HG03103 (cell line): ENCODE results near the gene CABCOCO1.

ENCODE experiments used
- ATAC-seq: cut with Tn5 transposase; IDR thresholded peaks from one replicate; pipeline ENCODE4 v1.9.1; 2021; ENCODE audit warnings: low read depth; ENCODE audit not compliant: unreplicated experiment

CABCOCO1 gene

GRCh38 chr10:61752111-61753011 lies 89.6 kb downstream of the CABCOCO1 start:
- ATAC-seq, result peak; percentile 40

- no peak for ATAC-seq
These were observed 90.7 kb downstream of the CABCOCO1 start for GRCh38 chr10:61753453-61753852.

- ATAC-seq, result no peak
These were observed 92.1 kb downstream of the CABCOCO1 start for GRCh38 chr10:61754587-61755550.

GRCh38 chr10:61757001-61757400 lies 94.3 kb downstream of the CABCOCO1 start:
- ATAC-seq, result no peak

GRCh38 chr10:61757525-61758397 lies 95.0 kb downstream of the CABCOCO1 start:
- ATAC-seq, result no peak

- no peak for ATAC-seq
These were observed 95.7 kb downstream of the CABCOCO1 start for GRCh38 chr10:61758433-61758832.

GRCh38 chr10:61759751-61760150 lies 97.0 kb downstream of the CABCOCO1 start:
- no peak for ATAC-seq

GRCh38 chr10:61760943-61761824 lies 98.5 kb downstream of the CABCOCO1 start:
- ATAC-seq, result no peak

- no peak for ATAC-seq
These were observed 99.1 kb downstream of the CABCOCO1 start for GRCh38 chr10:61761825-61762217.

GRCh38 chr10:61763778-61764177 lies 101.0 kb downstream of the CABCOCO1 start:
- ATAC-seq, result no peak

- ATAC-seq, result no peak
These were observed 101.8 kb downstream of the CABCOCO1 start for GRCh38 chr10:61764486-61764885.

- ATAC-seq, result no peak
These were observed 102.7 kb downstream of the CABCOCO1 start for GRCh38 chr10:61765176-61766087.

GRCh38 chr10:61766927-61767326 lies 104.2 kb downstream of the CABCOCO1 start:
- no peak for ATAC-seq

- ATAC-seq, result no peak
These were observed 111.3 kb downstream of the CABCOCO1 start for GRCh38 chr10:61774031-61774430.

GRCh38 chr10:61775111-61775510 lies 112.4 kb downstream of the CABCOCO1 start:
- no peak for ATAC-seq

GRCh38 chr10:61776615-61777266 lies 114.0 kb downstream of the CABCOCO1 start:
- no peak for ATAC-seq

- no peak for ATAC-seq
These were observed 115.4 kb downstream of the CABCOCO1 start for GRCh38 chr10:61778137-61778536.

GRCh38 chr10:61779276-61779675 lies 116.5 kb downstream of the CABCOCO1 start:
- no peak for ATAC-seq
